Measurements from ENCODE around the gene RUNX2.
A peak's percentile ranks its signal among the peaks of the same experiment; 100 is the strongest.
"Not testable (repeated sequence)": the region's sequence is repeated elsewhere in the genome, so short reads cannot be mapped to it uniquely, and the experiment has no call there.

RUNX2 gene

DNA sequence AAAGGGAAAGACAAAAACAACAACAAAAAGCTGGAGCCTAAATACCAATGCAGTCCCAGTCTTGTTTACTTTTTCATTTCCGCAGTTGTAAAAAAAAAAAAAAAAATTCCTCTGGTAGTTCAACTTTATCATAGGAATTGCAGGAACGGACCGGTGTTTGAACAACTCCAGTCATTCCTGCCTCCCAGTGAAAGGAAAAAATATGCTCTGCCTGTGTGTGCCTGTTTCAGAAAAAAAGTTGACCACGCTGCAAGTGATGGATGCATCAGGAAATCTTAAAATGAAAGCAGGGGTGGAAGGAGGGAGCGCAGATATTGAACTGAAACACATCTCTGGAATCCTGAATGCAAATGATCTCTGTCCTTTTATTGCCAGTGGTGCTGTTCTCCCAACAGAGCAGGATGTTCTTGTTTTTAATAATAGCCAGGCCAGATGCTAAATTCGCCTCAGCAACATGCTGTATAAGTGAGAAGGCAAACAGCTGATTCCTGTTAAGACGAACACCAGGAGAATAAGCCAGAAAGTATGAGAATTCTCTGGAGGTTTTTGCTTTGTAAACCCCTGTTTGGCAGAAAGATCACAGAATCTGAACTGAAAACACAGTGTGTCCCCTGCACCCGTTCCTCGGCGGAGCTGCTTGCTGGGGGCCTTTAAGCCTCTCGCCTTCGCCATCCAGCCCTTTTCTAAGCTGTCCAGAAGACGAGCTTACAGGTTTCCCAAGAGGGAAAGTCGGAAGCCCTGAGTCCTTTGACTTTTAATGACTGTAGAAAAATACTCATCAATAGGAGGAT is 228.0 kb downstream of the RUNX2 start:
- DNase-seq (ENCODE audit: low read depth, low spot score), result no peak

DNA sequence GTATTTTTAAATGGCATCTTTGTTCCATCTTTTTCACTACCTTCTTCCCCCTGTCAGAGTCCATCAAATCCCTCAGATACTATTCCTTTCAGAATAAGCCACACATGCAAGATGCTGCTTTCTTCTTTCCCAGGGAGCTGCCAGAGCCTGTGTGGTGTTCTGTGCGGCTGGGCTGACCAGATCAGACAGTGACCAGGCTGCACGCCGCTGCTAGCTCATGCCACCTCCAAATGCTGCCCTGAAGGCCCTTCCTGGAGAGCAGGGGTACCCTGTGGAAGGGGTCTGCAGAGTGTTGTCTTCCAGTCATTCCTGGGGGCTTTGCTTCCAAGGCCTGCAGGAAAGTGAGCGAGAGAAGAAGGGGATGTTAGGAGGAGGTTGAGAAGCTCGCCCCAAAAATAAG is 228.7 kb downstream of the RUNX2 start:
- no peak for DNase-seq (ENCODE audit: low read depth, low spot score)

DNA sequence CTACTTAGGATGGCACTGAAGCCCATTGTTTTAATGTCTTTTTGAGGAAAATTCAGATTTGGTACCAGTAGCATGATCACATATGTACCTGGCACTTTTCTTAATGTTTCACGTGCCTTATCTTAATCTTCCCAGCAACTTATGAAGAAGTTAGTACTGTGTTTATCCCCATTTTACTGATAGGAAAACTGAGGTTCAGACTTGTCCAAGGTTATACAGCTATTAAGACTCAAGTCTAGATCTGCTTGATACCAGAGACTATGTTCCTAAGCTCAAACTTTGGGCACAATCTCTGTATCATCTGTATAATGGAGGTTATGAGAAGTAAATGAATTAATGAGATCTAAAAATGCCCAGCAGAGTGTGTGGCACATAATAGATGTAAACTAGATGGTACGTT is 229.3 kb downstream of the RUNX2 start:
- no peak for DNase-seq (ENCODE audit: low read depth, low spot score)

DNA sequence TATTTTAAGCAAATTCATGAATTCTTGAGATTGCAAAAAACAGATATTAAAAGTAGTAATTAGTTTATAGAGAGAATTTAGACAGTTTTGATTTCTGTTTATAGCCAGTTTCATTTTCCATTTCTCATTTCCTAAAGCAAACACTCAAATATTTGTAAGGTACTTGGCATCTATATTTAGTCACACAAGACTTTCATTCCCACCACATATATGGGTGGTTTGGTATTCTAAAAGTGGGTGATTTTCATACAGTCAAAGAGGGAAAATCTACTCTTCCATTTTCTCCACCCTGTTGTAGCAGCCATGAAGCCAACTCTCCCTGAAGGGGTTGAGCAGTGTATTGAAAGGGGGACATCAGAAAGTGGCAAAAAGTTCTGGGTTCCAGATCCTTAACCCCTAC is 230.7 kb downstream of the RUNX2 start:
- DNase-seq (ENCODE audit: low read depth, low spot score), result no peak

DNA sequence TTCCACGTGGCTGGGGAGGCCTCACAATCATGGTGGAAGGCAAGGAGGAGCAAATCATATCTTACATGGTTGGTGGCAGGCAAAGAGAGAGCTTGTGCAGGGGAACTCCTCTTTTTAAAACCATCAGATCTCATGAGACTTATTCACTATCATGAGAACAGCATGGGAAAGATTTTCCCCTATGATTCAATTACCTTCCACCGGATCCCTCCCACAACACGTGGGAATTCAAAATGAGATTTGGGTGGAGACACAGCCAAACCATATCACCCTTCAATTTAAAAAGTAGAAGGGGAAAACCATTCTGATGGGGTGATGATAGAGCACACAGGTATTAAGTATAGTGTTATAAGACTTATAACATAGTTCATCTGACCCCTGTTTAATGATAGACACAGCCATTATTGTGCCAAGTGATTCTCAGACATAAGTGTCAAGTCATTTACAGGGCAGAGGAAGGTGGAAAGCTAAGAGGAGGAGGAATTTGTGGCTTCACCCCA is 232.2 kb downstream of the RUNX2 start:
- DNase-seq (ENCODE audit: low read depth, low spot score), result not testable (repeated sequence)

DNA sequence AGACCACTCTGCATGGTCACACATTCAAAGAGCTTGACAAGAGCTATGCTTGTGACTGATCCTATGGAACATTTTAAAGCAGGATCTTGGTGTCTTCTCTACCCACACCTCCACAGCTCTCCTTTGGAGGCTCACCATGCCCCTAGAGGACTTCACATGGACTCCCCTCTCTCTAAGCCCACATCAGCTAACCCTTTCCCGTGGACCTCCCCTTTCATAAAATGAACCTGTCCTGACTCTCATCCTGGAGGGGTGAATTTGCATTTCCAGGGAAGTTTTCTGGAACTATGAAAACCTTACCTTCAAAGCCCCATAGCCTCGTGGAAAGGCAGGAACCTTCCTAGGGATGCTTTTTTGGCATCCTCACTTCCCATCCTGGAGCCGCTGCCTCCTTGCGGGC is 234.0 kb downstream of the RUNX2 start:
- no peak for DNase-seq (ENCODE audit: low read depth, low spot score)

DNA sequence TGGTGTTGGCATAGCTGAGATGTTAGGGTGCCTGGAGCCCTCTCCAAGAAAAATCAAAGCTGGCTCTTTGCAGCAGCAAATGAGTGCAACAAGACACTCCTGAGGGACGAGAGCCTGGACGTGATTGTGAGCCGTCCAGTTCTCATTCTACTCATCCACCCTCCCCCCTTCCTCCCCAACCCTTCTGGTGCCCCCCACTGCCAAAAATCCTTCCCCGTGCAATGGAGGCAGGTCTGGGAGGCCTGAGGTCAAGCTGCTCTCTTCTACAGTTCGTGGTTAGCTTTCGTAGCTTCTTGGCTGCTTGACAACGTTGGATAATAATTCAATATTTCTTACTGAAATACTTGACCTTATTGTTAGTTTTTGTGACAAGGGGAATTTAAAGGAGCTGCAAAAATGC is 234.9 kb downstream of the RUNX2 start:
- DNase-seq (ENCODE audit: low read depth, low spot score), result no peak

DNA sequence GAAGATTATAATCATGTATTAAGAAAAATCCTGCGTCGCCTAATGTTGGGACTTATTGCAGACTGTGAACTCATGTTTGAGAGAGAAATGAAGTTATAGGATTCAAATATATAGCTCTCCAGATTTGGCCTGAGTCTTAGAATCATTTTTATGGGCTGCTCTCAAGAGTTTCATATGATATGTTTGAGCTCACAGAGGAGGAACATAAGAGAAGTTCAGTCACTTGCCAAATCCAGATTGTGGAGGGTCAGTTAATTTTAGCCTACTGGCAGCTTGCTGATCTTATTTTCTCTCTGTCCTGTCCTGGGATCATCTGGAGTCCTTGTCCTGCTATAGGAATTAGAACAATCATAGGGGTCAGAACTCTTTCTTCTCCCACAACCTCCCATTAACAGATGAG is 235.7 kb downstream of the RUNX2 start:
- DNase-seq (ENCODE audit: low read depth, low spot score), result no peak

DNA sequence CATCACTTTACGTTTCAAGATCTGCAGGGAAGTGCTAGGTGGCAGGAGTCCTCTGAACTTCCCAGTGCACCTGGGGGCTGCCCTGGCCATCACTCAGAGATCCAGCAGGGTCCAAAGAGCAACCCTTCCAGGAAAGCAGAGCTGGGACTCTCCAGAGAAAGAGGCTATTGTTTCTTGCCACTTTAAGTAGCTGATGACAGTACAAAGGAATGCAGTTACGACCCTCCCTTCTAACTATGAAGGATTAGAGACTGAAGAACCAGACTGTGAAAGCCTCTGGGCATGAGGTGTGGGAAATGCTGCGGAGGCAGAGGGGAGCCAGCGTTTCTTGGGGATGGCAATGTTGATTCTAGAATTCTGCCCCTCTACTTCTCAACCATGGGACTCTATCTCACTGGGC is 238.8 kb downstream of the RUNX2 start:
- no peak for DNase-seq (ENCODE audit: low read depth, low spot score)

DNA sequence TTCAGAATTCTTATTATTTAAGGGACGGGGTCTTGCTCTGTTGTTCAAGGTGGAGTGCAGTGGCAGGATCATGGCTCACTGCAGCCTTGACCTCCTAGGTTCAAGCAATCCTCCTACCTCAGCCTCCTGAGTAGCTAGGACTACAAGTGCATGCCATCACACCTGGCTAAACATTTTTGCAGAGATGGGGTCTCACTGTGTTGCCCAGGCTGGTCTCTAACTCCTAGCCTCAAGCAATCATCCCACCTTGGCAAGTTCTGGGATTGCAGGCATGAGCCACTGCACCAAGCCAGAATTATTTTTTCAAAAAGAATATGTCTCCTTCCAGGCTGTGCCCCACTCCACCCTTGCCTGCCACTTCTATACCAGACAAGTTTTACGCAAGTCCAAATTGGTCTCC is 239.7 kb downstream of the RUNX2 start:
- DNase-seq (ENCODE audit: low read depth, low spot score), result no peak

DNA sequence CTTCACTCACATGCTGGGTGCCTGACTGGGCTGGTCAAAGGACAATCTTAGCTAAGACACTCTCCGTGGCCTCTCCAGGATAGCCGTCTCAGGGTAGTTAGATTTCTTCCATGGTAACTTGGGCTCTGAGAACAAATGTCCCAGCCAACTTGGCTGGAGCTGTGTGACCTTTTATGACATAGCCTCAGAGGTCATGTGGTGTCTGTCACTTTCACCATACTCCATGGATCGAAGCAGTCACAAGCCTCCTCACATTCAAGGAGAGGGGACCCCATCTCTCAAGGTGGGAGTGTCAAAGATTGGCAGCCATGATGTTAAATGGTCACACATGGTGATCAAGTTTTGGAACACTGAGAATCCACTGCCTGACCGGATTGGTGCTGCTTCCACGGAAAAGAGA is 240.5 kb downstream of the RUNX2 start:
- no peak for DNase-seq (ENCODE audit: low read depth, low spot score)

DNA sequence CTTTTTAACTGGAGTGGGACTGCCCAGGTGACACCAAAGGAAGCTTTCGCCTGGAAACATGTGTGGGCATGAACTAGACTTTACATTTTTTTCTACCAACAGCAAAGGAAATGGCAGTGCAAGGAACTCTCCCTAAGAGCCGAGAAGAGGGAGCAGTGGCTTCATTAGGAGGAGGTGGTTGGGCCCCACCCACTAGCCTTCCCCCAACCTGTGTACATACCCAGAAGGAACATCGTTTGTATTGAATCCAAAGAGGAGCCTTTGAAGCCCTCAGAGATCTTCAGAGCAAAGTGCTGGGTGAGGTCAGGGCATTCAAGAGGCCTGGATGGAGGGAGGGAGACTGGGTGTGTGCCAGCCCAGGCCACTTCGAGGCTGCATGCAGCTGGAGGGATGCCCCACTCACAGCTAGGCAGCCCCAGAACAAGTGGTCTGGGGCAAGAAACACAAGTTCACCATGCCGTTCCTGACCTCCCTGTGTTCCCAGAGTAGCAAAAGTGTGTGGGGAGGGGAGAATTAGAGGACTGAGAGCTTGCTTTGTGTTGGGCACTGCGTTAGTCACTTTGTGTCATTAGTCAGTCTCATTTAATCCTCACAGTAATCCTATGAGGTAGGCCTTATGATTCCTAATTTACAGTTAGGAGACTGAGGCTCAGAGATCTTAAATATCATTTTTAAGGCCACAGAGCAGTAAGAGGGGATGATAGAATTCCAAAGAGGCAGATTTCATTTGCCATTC is 241.2 kb downstream of the RUNX2 start:
- no peak for DNase-seq (ENCODE audit: low read depth, low spot score)

DNA sequence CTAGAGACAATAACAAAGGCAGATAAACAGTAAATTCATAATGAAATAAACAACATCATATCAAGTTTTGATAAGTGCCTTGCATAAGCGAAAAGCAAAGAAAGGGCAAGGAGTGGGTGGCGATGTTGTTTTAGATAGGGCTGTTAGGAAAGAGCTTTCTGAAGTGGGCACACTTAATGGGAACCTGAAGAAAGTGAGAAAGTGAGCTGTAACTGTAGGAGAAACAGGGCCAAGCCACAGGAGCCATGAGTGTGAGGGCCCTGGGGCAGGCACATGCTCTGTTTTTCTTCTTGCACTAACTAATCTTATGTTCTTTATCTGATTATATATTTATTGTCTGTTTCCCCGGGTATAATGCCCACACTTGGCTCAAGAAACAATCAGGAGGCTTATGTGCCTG is 243.0 kb downstream of the RUNX2 start:
- no peak for DNase-seq (ENCODE audit: low read depth, low spot score)

DNA sequence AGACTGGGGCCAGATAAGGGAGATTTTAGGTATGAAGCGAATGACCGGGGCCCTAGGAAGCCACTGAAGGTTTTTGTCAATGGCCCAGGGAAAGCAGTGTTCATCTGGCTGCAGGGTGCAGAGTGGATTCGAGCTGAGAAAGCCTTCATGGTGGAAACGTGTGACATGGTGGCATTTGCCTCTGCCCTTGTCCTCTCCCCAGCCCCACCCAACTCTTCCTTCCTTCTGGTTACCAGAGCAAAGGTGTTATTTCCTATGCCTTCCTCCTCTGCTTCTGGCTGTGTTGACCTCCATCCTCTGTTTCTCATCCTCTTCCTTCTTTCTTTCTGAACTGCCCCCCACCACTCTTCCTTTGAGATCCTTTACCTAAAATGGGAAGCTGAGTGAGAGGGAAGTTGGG is 244.7 kb downstream of the RUNX2 start:
- no peak for DNase-seq (ENCODE audit: low read depth, low spot score)

DNA sequence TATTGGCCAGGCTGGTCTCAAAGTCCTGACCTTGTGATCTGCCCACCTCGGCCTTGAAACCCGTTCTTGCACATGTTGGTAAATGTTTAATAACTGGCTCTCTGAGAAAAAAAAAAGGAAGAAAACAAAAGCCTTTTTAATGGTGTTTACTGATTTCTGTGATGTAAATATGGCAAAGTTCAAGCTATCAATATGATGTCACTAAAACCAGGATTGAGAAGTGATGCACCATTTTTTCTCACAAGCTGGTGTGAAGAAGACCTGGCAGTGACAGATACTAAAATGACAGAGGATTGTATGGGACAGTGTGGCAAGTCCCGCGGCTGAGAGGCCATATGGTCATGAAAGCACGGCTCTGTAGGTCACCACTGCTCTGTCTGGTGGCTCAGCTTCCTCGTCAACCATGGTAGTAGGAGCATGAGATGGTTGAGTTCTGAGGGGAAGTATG is 245.9 kb downstream of the RUNX2 start:
- DNase-seq (ENCODE audit: low read depth, low spot score), result no peak

DNA sequence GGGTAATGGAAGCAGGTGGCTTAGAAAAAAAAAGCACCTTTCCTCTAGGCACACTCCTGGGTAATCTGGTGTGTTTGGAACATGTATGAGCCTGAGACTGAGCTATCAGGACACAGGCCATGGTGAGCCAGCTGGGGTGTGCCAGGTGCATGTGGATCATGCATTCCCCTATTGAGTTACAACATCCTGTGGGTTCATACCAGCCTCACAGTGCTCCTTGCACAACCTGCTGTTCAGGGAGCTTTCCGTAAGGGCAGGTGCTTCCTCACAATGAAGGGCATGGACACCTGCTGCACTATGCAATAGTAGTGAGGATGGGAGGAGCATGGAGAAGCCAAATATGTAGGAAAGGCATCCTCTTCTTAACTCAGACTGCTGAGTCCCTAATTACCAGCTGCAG is 246.8 kb downstream of the RUNX2 start:
- no peak for DNase-seq (ENCODE audit: low read depth, low spot score)

DNA sequence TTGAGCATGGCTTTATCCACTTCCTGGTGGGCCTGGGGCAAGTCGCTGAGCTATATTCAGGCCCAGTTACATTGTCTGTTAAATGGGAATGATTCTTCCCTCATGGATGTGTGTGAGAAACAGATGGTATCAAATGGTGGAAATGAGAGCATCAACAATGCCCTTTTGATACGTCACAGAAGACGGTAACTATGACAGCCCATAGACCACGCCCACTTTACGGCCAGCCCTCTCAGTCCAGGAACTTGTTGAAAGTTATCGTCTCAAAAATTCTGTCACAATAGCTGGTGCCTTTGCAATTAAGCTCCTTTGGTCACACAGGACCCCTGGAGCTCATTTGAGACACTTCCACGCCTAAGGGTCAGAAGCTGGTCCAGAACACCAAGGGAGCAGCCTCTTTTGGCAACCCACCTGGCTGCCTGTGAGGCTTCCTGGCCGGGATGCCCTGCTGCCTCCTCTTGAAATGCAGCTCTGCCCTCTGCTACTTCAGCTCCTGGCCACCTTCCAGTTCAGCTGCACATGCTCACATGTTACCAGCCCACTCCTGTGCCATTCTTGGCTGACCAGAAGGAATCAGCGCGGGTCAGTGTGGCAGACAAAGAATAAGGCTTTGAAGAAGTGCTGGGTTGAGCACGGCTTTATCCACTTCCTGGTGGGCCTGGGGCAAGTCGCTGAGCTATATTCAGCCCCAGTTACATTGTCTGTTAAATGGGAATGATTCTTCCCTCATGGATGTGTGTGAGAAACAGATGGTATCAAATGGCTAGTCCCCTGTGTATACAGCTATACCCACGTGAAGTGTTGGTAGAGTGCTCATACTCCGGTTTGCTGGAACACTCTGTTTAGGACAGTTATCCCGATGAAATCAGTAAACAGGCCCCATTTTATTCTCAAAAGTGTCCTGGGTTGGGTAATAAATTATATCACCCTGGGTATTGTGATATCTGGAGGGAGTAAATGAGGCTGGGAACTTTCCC is 248.8 kb downstream of the RUNX2 start:
- DNase-seq (ENCODE audit: low read depth, low spot score), result no peak

DNA sequence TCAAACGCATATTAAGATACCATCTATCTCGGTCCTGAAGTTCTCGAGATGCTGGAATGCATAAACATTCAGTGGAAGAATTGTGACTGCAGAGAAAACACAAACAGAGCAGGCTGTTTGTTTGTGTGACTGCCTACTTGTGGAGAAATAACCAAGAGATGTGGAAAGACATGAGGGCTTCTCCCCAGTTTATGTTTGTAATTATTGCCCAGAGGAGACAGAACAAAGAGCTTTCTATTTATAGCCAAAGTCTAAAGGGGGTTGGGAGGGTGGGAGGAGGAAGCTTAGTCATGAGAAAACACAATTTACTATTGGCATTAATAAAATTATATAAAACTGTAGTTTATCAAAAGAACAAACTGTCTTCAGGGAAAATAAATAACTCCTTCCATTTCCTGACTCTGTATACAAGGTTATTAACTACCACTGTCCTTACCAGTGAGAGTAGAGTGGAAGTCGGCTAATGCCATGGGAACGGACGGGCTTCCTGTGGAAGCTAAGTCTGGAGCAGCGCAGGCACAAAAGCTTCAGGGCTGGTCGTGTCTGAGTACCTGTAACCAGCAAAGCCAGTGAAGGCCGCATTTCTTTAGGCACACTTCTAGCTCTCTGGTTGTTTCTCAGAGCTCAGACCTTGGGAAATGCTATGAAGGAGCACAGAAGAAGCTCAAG is 249.8 kb downstream of the RUNX2 start:
- DNase-seq (ENCODE audit: low read depth, low spot score), result no peak

DNA sequence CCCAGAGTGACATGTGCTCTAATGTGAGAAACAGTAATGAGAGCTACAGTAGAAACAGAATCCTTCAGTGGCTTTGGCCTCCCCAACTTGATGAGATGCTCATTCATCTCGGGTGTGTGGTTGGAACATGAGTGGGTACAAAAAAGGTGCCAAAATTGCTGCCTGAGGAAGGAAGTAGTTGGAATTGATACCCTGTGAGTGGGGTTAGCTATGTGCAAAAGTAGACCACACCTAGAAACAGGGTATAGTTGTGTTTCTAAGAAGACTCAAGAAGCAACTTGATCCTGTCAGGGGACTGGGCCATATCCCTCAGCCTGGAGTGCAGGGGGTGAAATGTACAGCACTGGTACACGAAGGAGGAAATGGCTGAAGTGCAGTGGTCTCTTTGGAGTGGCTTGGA is 256.0 kb downstream of the RUNX2 start:
- DNase-seq (ENCODE audit: low read depth, low spot score), result no peak

DNA sequence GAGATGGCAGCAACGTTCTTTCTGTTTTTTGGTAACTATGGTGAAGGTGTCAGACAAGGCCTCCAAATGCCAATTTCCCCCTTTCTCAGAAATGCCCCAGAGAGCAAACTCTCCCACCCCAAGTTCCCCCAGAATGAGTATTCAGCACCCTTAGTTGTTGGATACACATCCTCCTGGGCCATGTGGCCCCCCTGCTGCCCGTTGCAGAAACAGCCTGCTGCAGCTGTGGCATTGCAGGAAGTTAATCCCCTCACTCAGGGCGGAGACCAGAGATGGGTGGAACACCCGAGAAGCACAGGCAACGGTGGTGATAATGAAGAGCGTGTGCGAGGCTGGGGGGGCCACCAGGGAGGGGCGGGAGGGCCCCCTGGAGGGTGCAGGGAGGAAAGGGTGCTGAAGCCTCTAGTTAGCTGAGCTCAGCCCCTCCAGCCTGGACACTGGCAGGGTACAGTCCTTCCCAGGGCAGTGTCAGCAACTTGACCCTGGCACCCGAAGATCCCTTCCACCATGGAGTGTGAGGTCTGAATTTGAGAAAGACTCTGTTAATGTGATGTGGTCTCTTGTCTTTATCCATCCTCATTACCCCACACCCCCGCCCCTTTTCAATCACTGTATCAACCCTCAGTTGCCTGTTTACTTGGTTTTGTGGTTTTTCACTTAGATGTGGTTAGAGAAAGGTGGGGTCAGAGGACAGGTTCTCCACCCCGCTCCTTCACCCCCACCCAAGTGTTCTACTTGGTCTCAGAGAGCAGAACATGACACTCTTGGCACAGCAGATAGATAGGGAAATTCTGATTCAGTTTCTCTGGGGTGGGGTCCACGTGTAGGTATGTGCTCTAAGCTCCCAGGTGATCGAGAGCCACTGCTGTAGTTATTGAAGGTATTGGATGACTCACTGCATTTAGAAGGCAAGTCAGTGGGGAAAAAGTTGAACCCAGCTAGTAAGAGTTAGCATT is 258.4 kb downstream of the RUNX2 start:
- DNase-seq (ENCODE audit: low read depth, low spot score), result peak; percentile 41
